H54 (cell line): ENCODE measurements around the gene NINJ1.
"Not testable (repeated sequence)": the region's sequence is repeated elsewhere in the genome, so short reads cannot be mapped to it uniquely, and the experiment has no call there.

ENCODE experiments used
- DNase-seq: peaks from one replicate; pipeline ENCODE4 v3.0.0; 2011; ENCODE audit warnings: low spot score, mixed read lengths; ENCODE audit not compliant: insufficient read length
- FAIRE-seq: peaks from 3 replicates; lab custom pipeline; 2011; peaks lifted over from hg19 to GRCh38; lab: Jason Lieb, UNC
- POLR2A ChIP-seq: IDR thresholded peaks from 2 replicates; pipeline ENCODE4 v1.6.1; 2011; ENCODE audit warnings: low read depth, mild to moderate bottlenecking, low read length

The NINJ1 gene

GRCh38 chr9:93151097-93151784 is 17.2 kb upstream of the NINJ1 start:
- FAIRE-seq (no peak), DNase-seq (no peak)
- no peak for TF ChIP-seq POLR2A

GRCh38 chr9:93149361-93149760 is 15.3 kb upstream of the NINJ1 start:
- DNase-seq, result no peak
- FAIRE-seq, result no peak
- TF ChIP-seq POLR2A, result no peak

- no peak for TF ChIP-seq POLR2A
- DNase-seq (no peak), FAIRE-seq (no peak)
Measured at GRCh38 chr9:93148721-93149120, 14.7 kb upstream of the NINJ1 start.

GRCh38 chr9:93147632-93148031 is 13.6 kb upstream of the NINJ1 start:
- DNase-seq (no peak), FAIRE-seq (no peak)
- no peak for TF ChIP-seq POLR2A

DNA sequence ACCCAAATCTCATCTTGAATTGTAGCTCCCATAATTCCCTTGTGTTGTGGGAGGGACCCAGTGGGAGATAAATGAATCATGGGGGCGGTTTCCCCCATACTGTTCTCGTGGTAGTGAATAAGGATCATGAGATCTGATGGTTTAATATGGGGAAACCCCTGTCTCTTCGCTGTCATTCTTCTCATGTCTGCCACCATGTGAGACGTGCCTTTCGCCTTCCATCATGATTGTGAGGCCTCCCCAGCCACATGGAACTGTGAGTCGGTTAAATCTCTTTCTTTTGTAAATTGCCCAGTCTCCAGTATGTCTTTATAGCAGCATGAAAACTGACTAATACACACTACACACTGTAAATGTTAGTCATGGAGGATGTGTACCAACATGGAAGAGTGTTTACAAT is 12.6 kb upstream of the NINJ1 start:
- not testable (repeated sequence) for DNase-seq, FAIRE-seq

GRCh38 chr9:93143830-93144530 is 9.9 kb upstream of the NINJ1 start:
- FAIRE-seq, result peak; percentile 62

DNA sequence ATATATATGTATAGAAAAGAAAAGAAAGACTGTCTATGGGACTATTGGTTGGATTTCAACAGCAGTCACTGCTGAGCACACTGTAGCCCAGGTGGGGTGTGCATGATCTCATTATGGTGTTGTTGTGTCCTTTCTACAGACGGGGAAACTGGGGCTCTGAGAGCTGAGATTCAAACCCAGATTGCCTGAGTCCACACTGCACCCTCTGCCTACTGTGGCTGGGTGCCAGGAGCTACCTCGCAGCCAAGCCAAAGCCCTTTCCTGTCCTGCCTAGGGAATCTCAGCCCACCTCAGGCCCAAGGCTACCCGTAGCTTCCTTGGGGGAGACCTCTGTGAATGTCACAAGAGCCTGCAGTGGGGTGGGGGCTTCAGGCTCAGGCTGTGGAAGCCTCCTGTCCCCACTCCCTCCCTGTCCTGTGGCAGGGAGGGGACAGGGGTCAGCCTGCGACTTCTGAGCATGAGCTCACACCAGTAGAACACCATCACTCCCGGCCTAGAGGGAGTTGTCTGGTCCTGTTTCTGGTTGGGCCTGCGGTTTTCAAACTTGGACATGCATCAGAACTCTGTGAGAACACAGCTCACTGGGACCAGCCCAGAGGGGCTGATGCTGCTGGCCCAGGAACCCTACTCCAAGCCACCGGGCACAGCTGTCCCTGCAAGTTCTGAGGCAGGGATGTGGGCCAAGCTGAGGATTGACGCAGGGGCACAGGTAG is 7.9 kb upstream of the NINJ1 start:
- no peak for TF ChIP-seq POLR2A
- DNase-seq (no peak), FAIRE-seq (no peak)

More at GRCh38 chr9:93143830-93144530, 9.9 kb upstream of the NINJ1 start:
- no peak for TF ChIP-seq POLR2A
- DNase-seq, result no peak

- DNase-seq, result no peak
- no peak for FAIRE-seq
- no peak for TF ChIP-seq POLR2A
Measured at GRCh38 chr9:93139365-93140182, 5.5 kb upstream of the NINJ1 start.

GRCh38 chr9:93138171-93138764 is 4.2 kb upstream of the NINJ1 start:
- TF ChIP-seq POLR2A, result no peak
- DNase-seq, result no peak
- FAIRE-seq, result no peak

DNA sequence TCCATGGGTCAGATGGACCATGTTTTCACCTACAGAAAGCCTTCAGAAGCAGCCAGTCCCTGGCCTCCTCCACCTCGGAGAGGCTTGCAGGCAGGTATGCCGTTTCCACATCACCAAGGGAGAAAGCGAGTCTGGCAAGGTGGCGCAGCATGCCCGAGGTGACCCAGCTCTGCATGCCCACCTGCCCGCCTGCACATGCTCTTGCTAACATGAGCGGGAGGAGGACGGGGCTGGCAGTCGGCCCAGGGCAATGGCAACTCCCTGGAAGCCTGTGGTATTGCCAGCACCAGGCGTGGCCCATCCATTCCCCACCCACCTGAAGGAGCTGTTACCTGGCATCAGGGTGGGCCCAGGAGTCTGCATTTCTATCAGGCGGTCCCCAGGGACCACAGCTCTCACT is 3.3 kb upstream of the NINJ1 start:
- FAIRE-seq, result no peak
- TF ChIP-seq POLR2A, result no peak
- DNase-seq, result no peak

GRCh38 chr9:93136011-93136440 is 2.0 kb upstream of the NINJ1 start:
- no peak for FAIRE-seq
- TF ChIP-seq POLR2A, result no peak
- DNase-seq, result no peak

DNA sequence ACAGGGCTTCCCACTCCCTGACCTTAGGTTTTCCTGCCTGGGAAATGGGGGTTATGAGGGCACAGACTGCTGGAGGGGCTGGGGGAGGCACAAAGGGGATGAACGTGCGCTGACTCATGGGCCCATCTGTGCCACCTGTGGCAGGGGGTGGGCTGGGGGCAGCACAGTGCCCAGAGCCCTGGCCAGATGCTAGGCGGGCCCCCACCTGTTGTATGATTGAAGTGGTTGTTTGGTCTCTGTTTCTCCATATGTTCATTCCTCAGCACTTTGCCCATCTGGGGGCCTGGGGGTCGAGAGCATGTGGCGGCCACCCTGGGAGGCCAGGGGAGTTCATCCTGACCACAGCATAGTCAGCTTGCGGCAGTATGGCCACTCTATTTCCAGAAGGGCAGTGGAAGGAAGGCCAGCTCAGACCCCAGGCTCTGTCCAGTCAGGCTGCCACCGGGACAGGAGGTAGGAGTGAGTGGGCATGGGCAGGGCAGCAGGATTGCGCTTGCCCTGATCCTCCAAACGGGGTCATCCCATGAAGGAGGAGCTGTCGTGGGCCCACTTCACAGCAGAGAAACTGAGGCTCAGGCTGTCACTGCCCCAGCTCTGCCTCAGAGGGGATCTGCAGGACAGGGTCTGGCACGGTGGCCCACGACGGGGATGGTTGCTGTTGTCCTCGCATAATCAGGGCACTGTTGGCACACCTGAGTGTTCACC is 841 bp upstream of the NINJ1 start:
- no peak for TF ChIP-seq POLR2A
- no peak for DNase-seq
- no peak for FAIRE-seq

- FAIRE-seq, result no peak
- DNase-seq, result peak; percentile 86
- TF ChIP-seq POLR2A, result no peak
Measured at GRCh38 chr9:93133681-93134014, 403 bp downstream of the NINJ1 start.
